ENCODE results near the gene FBXO31.

FBXO31 gene

DNA sequence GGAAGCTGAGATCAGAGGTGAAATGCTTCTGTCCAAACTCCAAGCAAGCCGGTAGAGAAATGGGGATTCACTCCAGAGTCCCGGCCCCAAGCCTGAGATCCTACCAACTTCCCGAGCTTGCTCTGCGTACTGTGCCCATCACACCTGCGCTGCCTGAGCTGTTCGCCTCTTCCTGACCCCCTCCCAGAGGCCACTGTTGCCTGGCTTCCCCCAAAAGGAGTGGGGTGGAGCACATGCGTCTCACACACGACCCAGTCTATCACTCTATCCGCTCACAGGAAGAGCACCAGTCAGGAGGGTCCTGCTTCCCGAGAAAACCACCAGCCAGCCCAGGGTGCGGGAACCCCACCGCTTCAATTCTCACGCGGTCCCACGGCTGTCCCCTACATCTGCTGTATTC lies 52.9 kb downstream of the FBXO31 start:
- DNase-seq (ENCODE audit: extremely low read depth in 1 of 2, low read depth in 1 of 2), result no peak

DNA sequence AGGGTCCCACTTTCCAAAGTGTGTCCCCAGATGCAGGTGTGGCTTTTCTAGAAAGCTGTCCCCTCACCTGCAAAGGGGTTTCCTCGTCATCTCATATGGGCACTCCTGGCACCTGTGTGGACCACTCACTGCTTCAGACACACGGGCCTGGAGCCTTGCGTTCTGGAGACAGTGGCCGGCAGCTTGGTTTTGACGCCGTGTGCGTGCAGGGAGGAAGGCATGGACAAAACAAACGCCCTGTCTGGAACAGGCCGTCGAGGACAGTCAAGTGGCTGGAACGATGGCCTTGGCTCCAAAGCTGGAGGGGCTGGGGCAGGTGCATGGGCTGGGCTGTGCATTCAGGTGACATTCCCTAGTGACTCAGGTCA lies 53.3 kb downstream of the FBXO31 start:
- no peak for DNase-seq (ENCODE audit: extremely low read depth in 1 of 2, low read depth in 1 of 2)

DNA sequence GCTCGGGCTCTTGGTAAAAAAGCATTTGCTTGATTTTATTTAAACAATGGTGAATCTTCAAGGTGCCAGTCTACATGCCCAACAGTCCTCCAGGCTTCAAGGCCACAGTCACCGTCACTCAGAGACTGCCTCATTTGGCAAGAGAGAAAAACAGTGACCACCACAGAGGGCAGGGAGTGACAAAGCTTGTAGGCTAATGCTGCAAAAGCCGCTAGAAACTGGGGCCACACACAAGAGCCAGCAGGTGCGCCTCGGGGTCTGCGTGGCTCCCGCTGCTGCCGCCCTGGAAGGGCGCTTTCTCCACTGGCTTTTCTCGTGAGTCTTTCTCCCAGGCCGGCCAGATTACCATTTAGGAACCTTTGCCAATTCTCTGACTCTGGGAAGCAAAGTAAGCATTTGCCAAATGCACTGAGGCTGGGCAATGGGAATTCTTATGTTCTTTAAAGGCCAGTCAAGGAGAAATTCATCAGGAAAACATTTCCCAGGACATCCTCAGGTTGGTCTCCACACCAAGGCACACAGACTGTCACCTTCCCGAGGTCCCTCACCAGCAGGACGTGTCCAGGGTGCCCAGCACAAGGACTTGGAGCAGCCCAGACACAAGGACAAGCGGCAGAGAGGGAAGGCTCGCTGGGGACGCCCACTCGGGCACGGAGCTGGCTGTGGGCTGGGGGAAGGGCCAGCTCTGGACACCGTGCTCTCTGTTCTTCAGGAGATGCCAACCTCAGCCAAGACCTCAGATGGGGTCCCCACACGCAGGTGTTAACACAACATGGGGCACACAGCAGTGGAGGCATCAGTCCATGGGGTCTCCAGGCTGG lies 53.9 kb downstream of the FBXO31 start:
- no peak for DNase-seq (ENCODE audit: extremely low read depth in 1 of 2, low read depth in 1 of 2)

DNA sequence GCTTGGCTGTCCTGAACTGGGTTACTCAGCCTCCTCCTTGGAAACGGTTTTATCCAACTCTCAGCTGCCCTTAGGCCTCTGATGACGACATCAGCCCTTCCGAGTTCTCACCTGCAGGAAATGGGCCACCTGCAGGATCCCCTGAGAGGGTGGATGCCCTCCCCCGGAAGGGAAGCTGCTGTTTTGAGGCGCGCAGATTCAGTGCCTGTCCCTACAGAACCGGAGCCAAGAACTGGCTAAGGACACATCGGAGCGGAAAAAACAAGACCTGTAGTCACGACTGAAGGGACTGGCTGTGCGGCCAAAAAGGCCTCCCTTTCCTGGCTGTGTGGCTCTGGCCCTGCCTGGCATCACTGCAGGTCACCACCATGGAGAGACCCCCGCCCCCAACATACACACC lies 54.7 kb downstream of the FBXO31 start:
- no peak for DNase-seq (ENCODE audit: extremely low read depth in 1 of 2, low read depth in 1 of 2)

DNA sequence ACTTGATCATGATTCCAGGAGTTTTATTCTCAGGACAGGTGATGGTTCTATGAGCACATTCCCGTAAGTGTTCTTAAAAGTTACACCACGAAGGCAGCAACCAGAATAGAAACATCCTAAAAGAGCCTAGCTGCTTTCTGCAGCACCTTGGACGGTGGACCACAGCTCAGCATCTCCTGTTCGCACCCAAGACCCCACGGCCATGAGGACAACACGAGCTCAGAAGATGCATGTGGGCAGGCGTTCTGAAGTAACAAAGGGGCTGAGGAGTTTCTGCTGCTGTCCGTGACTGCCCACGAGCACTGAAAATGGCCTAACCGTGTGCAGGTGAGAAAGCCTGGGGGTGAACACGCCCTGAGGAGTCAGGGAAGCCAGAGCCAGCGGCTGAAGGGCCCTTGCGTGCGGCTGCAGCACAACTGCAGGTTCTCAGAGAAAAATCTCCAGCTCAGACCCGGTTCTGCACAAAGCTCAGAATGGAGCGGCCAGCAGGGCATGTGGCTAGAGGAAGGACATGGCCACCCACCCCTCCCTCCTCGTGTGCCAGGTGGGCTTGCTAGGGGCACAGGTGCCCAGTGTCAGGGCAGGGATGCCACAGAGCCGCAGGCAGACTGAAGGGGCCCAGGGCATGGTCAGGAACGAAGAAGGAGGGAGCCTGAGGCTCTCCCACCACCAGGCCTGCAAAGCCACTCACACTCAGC lies 55.6 kb downstream of the FBXO31 start:
- DNase-seq (ENCODE audit: extremely low read depth in 1 of 2, low read depth in 1 of 2), result no peak

DNA sequence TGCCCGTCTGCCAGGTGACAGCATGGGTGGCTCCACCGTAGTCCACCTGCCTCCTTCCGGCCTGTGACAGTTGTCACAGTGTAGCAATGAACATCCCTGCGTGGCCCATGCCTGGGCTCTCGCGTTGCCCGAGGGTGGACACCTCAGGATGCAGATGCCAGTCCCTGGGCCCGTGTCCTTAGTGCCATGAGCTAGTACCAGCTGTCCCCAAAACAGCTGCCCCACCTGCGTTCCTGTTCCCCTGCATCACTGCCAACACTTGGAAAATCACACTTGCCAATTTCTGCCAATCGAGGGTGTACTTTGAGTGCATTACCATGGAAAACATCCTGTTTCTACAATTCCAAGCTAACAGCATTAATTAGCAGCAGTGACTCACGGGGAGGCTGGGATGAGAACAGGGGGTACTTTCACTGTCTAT lies 57.4 kb downstream of the FBXO31 start:
- no peak for DNase-seq (ENCODE audit: extremely low read depth in 1 of 2, low read depth in 1 of 2)

DNA sequence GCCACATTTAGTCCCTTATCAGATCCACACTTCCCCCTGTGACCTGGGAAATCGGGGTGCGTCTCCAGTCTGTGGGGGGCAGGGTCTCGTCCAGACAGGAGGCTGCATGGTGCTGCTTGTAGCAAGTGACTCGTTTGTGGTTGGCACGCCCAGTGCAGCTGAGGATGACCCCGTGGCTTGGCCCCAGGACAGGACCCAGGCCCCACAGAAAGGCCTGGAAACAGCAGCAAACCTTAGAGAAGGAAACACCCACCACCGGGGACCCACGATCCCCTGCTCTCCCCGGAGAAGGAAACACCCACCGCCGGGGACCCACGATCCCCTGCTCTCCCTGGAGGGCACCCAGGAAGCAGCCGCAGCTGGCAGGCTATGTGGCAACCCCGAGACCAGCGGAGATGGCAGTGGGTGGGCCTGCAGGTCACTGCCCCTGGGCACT lies 58.1 kb downstream of the FBXO31 start:
- DNase-seq (ENCODE audit: extremely low read depth in 1 of 2, low read depth in 1 of 2), result no peak

DNA sequence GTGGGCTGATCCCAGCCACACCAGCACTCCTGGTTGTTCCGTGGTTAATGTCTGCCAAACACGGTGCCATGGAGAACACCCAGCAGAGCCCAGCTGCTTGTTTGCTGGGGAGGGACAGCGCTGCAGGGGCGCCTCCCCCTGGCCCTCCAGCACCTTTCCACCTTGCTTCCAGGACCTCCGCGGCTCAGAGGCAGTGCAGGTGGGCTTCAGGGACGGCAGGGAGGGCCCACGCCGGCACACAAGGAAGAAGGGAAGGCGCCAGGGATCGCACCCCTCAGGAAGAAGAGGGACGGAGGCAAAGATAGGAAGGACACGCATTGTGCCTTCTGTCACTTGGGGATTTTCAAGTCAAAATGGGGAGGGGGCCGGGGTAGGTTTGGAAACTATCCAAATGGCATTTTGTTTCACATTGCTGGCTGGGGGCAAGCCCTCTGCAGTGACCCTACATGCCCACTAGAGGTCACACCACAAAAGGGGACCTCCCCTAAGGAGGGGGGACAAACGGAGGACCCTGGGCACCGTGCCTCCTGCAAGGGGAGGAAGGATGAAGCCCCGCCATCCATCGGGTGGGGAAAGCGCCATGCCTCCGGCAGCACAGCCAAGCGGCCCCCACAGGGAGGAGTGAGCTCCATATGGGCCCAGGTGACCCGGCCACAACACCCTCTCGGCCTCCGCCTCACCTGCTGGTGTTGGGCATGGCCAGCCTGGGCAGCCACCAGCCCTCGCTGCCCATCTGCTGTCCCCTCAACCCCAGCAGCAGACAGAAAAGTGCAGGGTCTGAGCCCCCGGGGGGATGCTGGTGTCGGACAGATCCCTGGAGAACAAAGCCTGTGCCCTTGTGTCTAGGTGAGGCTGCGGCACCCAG lies 58.9 kb downstream of the FBXO31 start:
- peak in 1 of 2 donors; percentile 12 for DNase-seq (ENCODE audit: extremely low read depth in 1 of 2, low read depth in 1 of 2)

DNA sequence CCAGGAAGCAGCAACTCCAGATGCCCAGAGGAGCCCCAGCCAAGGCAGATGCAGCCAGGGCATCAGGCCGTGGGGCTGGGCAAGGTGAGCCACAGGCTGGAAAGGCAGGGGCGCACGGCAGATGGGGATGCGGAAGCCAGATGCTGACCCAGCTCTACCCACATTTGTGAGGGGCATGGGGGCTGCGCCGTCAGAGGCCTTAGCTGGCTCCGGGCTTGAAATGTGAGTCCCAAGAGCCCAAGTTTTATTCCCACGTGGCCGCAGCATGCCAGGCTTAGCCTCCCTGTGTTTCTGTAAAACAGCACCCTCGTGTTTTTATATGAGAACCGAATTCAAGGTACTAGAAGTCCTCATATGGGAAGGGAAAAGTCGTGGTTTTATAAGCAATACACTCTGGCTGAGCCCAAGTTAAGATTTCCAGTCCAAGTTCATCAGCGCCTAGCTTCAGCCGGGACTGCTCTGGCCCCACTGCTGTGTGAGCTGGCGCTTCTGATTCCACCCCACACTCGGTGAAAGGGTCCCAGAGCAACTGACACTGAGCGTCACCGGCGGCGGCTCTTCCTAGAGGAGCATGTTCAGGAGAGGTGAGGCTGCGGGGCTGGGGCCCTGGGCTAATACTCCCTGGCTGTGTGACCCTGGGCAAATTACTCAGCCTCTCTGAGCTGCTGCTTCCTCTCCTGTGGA lies 59.7 kb downstream of the FBXO31 start:
- DNase-seq (ENCODE audit: extremely low read depth in 1 of 2, low read depth in 1 of 2), result no peak

DNA sequence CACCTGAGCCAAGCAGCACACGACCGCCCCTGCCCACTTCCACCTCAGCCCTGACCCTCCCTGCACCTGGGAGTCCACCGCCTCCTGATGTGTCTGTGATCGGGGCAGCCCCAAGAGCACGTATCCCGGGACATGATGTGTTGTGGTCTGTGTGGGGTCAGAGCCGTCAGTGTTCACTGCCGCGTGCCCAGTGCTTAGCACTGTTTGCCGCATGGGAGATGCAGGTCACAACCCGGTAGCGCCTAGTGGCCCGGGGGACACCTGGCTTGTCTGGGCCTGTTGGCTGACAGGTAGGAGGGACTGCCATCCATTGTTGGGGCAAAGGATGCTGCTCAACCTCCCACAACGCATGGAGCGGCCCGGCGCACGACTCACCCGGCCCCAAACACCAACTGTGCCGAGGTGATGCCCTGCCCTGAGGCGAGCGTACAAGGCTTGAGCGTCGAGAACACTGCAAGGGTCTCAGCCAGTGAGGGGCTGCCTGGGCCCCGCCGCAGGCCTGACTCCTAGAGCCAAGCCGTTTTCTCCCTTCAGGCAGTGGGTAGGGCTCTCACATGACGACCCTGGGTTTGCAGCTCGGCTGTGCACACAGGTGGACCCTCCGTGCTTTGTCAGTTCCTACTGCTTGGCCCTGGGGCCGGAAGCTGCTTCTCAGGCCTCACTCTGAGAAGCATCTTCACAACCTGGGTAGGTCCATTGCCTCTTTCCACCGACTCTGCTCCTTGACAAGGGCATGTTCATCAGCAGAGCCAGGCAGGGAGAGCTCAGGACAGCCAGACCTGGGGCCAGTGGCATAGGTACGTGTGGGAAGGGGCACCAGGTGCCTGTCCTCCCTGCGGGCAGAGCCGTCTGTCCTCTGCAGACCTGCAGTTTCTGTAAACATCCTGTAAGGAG lies 60.5 kb downstream of the FBXO31 start:
- no peak for DNase-seq (ENCODE audit: extremely low read depth in 1 of 2, low read depth in 1 of 2)

DNA sequence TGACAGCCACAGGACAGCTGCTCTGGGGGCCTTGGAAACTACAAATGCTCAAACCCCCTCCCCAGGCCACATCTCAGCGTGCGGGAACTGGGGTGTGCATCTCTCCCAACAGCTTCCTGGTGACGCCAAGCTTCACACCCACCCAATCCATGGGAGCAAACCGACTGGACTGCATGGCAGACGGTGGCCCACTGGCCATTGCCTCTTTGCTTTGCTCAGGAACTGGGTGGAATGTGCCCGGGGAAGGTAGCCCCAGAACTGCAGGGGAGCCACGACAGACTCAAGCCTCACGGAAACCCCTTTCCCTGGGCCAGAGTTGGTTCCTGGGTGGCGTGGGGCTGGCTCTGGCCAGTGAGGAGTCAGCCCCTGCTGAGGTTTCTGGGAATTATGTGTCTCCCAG lies 61.2 kb downstream of the FBXO31 start:
- DNase-seq (ENCODE audit: extremely low read depth in 1 of 2, low read depth in 1 of 2), result no peak

DNA sequence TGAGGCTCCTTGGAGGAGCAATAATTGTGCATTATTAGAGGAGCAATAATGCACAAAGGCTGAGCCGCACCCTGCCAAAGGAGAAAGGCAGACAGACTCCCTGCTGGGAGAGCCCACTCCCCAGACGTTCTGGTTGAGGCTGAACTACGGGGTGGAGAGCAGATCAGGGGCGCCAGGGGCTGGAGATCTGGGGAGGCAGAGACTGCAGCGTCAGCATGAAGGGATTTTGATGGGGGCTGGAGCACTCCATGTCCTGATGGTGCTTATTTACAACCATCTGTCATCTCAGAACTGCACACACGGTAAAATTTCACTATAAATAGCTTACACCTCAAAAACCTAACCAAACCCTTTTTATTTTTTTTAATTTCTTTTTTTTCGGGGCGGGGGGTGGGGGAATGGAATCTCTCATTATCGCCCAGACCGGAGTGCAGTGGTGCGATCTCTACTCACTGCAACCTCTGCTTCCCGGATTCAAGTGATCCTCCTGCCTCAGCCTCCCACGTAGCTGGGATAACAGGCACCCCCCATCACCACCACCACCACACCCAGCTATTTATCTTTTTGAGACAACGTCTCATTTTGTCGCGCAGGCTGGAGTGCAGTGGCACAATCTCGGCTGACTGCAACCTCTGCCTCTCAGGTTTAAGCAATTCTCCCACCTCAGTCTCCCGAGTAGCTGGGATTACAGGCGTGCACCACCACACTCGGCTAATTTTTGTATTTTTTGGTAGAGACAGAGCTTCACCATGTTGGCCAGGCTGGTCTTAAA lies 62.1 kb downstream of the FBXO31 start:
- DNase-seq (ENCODE audit: extremely low read depth in 1 of 2, low read depth in 1 of 2), result no peak

DNA sequence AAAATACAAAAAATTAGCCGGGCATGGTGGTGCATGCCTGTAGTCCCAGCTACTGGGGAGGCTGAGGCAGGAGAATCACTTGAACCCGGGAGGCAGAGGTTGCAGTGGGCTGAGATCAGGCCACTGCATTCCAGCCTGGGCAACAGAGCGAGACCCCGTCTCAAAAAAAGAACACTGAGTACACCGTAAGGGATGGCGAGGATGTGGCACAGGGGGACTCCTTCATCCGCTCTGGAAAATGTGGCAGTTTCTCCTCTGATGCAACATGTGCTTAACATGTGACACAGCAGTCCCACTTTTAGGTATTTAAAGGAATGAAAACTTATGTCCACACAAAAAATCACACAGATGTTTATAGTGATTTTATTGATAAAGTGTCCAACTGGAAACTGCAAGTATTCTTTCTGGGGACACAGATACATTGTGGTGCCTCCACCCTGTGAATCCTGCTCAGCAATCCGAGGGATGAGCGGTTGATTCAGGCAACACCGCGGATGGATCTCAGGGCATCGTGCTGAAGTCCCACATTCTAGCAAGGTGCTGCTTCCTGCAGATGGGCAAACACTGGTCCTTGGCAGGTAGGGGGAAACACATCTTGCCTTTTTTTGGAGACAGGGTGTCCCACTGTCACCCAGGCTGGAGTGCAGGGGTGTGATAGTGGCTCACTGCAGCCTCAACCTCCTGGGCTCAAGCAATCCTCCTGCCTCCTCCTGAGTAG lies 62.9 kb downstream of the FBXO31 start:
- no peak for DNase-seq (ENCODE audit: extremely low read depth in 1 of 2, low read depth in 1 of 2)

DNA sequence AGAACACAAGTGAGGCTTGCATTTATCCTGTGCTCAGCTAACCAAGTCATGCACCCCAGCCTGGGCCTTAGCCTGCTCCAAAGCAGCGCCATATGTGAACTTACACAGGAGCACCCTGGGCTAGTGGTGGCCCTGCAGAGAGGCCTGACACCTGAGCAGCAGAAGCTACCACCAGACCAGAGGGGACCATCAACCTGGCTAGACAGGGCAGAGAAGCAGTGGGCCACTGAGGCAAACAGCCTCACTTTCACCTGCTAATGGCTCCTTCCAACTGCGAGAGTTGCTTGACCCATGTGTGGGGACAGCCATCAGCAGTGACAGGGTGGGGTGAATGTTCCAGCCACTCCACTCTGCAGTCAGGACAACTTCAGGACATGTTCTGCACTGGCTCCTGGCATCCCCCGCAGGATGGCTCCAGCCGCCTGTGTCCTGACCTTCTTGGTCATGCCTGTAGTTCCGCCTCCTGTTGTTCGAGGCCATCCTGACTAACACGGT lies 63.5 kb downstream of the FBXO31 start:
- DNase-seq (ENCODE audit: extremely low read depth in 1 of 2, low read depth in 1 of 2), result no peak

DNA sequence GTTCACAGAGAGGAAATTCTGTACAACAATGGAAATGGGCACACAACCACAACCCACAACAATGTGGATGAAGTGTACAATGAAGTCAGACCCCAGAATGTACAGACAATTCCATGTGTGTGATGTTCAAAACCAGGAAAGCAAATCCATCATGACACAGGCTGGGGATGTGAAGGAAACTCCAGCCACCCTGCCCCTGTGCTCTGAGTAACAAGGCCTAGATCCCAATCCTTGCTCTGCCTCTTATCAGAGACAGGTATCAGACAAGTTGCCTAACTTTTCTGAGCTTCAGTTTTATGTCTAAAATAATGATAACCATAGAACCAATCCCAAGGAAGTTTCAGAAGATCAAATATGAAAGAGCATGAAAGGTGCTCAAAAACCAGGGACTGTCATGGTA lies 64.6 kb downstream of the FBXO31 start:
- DNase-seq (ENCODE audit: extremely low read depth in 1 of 2, low read depth in 1 of 2), result no peak

DNA sequence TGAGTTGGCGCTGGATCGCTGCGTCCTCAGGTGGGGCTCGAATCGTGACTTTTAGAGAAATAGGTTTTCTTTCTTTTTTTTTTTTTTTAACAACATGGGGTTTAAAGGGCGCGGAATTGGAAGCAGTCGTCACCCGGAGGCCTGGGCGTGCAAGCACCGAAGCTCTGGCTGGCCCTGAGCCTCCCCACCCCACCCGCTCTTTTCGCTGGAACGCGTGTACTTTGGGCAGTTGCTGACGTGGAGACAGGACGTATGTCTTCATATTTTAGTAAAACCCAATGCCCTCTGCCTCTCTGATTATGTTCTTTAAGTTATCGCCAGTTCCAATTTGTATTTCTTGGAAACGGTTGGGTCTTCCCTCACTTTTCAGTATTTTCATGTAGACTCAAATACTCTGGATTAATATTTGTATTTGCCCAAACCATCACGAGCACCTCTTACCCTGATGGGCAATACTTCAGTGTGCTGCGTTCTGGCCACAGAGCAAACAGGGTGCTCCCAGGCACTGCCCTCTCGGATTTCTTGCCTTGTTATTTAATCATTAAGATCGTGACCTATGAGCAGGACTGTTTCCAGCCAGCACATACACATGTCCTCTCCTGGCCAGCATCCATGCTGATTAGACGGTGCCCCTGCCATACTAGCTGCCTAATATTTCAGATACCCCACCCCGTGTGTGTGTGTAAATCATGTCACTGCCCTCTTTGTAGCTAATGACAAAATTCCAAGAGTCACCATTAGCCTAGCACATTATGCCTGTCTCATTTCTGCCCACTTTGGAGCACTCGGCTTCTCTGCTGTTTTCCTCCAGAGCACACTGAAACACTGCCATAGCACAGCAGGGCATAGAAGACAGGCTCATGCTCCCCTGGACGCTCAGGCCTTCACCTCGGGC lies 65.6 kb downstream of the FBXO31 start:
- DNase-seq (ENCODE audit: extremely low read depth in 1 of 2, low read depth in 1 of 2), result no peak

Measured in activated CD8-positive, alpha-beta memory T cell treated with anti-CD3 and anti-CD28 coated beads for 1 hour (primary cell).